ENCODE measurements around the gene DUSP16.

Gene DUSP16

GRCh38 chr12:12436831-12437345, 125.8 kb downstream of the DUSP16 start:
- Histone ChIP-seq H2BK5ac (ENCODE audit: low read depth, low read length, poor library complexity) (no peak overlapping the region), H3K4ac (ENCODE audit: low read depth, low read length) (no peak overlapping the region), H3K14ac (ENCODE audit: low read length) (no peak overlapping the region), H3K18ac (ENCODE audit: low read length) (no peak overlapping the region), H3K4me2 (ENCODE audit: low read length) (no peak overlapping the region), H4K91ac (ENCODE audit: low read depth, low read length) (no peak overlapping the region), H4K8ac (ENCODE audit: low read depth, low read length) (no peak overlapping the region), H2BK120ac (ENCODE audit: insufficient read depth, low read length, poor library complexity) (no peak overlapping the region), H2BK12ac (ENCODE audit: low read length) (no peak overlapping the region), H3K9ac (ENCODE audit: low read length) (no peak overlapping the region), H3K9me3 (ENCODE audit: insufficient read depth, low read depth, low read length) (no peaks in the 10 kb centered on the region), H3K79me2 (ENCODE audit: control insufficient read depth, insufficient read depth, low read length, poor library complexity) (no peaks in the 10 kb centered on the region), H3K27ac (ENCODE audit: low read depth, low read length) (no peak overlapping the region), H3K23ac (ENCODE audit: low read length) (no peak overlapping the region), H2AFZ (ENCODE audit: insufficient read depth, low read length, poor library complexity) (no peak overlapping the region), H2AK5ac (ENCODE audit: low read length) (no peak overlapping the region), H3K79me1 (ENCODE audit: low read length) (no peaks in the 10 kb centered on the region), H3K4me3 (ENCODE audit: low read depth, low read length) (no peak overlapping the region), H3K4me1 (ENCODE audit: control insufficient read depth in 1 of 2, insufficient read depth in 2 of 2, low read length in 2 of 2) (no peaks in the 10 kb centered on the region), H3K27me3 (ENCODE audit: insufficient read depth, low read length) (no peaks in the 10 kb centered on the region), H4K12ac (ENCODE audit: low read depth, low read length) (no peak overlapping the region), H3K36me3 (ENCODE audit: control insufficient read depth in 1 of 2, insufficient read depth in 2 of 2, low read length in 2 of 2) (no peaks in the 10 kb centered on the region)
- DNase-seq = no peak
- no CpG with 5 or more reads among the region's 2 CpGs for WGBS (ENCODE audit: extremely low coverage, insufficient coverage, insufficient read length)

- Histone ChIP-seq H2BK12ac (ENCODE audit: low read length) (no peak overlapping the region), H3K27ac (ENCODE audit: low read depth, low read length) (no peak overlapping the region), H3K27me3 (ENCODE audit: insufficient read depth, low read length) (no peaks in the 10 kb centered on the region), H3K23ac (ENCODE audit: low read length) (no peak overlapping the region), H3K36me3 (ENCODE audit: control insufficient read depth in 1 of 2, insufficient read depth in 2 of 2, low read length in 2 of 2) (no peaks in the 10 kb centered on the region), H2AFZ (ENCODE audit: insufficient read depth, low read length, poor library complexity) (no peak overlapping the region), H4K91ac (ENCODE audit: low read depth, low read length) (no peak overlapping the region), H3K79me2 (ENCODE audit: control insufficient read depth, insufficient read depth, low read length, poor library complexity) (no peaks in the 10 kb centered on the region), H3K4me2 (ENCODE audit: low read length) (no peak overlapping the region), H2BK120ac (ENCODE audit: insufficient read depth, low read length, poor library complexity) (peak overlapping the region; percentile 51), H3K9me3 (ENCODE audit: insufficient read depth, low read depth, low read length) (no peaks in the 10 kb centered on the region), H4K12ac (ENCODE audit: low read depth, low read length) (no peak overlapping the region), H3K14ac (ENCODE audit: low read length) (no peak overlapping the region), H3K4me3 (ENCODE audit: low read depth, low read length) (no peak overlapping the region), H3K79me1 (ENCODE audit: low read length) (peaks cover 4% of the 10 kb centered on the region), H3K4me1 (ENCODE audit: control insufficient read depth in 1 of 2, insufficient read depth in 2 of 2, low read length in 2 of 2) (peaks cover 6% of the 10 kb centered on the region in 2 experiments), H3K4ac (ENCODE audit: low read depth, low read length) (no peak overlapping the region), H3K18ac (ENCODE audit: low read length) (no peak overlapping the region), H4K8ac (ENCODE audit: low read depth, low read length) (no peak overlapping the region), H3K9ac (ENCODE audit: low read length) (no peak overlapping the region), H2AK5ac (ENCODE audit: low read length) (no peak overlapping the region), H2BK5ac (ENCODE audit: low read depth, low read length, poor library complexity) (no peak overlapping the region)
- WGBS (ENCODE audit: extremely low coverage, insufficient coverage, insufficient read length) = no CpG with 5 or more reads among the region's 4 CpGs
- DNase-seq = no peak
Measured at GRCh38 chr12:12433203-12433731, 129.4 kb downstream of the DUSP16 start.

- Histone ChIP-seq H3K14ac (ENCODE audit: low read length) (no peak overlapping the region), H3K79me1 (ENCODE audit: low read length) (peaks cover 4% of the 10 kb centered on the region), H3K4ac (ENCODE audit: low read depth, low read length) (no peak overlapping the region), H3K36me3 (ENCODE audit: control insufficient read depth in 1 of 2, insufficient read depth in 2 of 2, low read length in 2 of 2) (no peaks in the 10 kb centered on the region), H4K12ac (ENCODE audit: low read depth, low read length) (no peak overlapping the region), H3K18ac (ENCODE audit: low read length) (no peak overlapping the region), H2AFZ (ENCODE audit: insufficient read depth, low read length, poor library complexity) (no peak overlapping the region), H3K27ac (ENCODE audit: low read depth, low read length) (no peak overlapping the region), H3K4me1 (ENCODE audit: control insufficient read depth in 1 of 2, insufficient read depth in 2 of 2, low read length in 2 of 2) (peaks cover 6% of the 10 kb centered on the region in 2 experiments), H2BK12ac (ENCODE audit: low read length) (no peak overlapping the region), H3K4me3 (ENCODE audit: low read depth, low read length) (no peak overlapping the region), H3K4me2 (ENCODE audit: low read length) (no peak overlapping the region), H3K27me3 (ENCODE audit: insufficient read depth, low read length) (no peaks in the 10 kb centered on the region), H3K23ac (ENCODE audit: low read length) (no peak overlapping the region), H2BK5ac (ENCODE audit: low read depth, low read length, poor library complexity) (no peak overlapping the region), H4K8ac (ENCODE audit: low read depth, low read length) (no peak overlapping the region), H2BK120ac (ENCODE audit: insufficient read depth, low read length, poor library complexity) (no peak overlapping the region), H3K9me3 (ENCODE audit: insufficient read depth, low read depth, low read length) (no peaks in the 10 kb centered on the region), H4K91ac (ENCODE audit: low read depth, low read length) (no peak overlapping the region), H3K79me2 (ENCODE audit: control insufficient read depth, insufficient read depth, low read length, poor library complexity) (peaks cover 1% of the 10 kb centered on the region), H3K9ac (ENCODE audit: low read length) (no peak overlapping the region), H2AK5ac (ENCODE audit: low read length) (no peak overlapping the region)
- no peak for DNase-seq
Measured at GRCh38 chr12:12432364-12432763, 130.3 kb downstream of the DUSP16 start.

GRCh38 chr12:12428961-12429657, 133.6 kb downstream of the DUSP16 start:
- no peak overlapping the region for H4K91ac ChIP-seq (ENCODE audit: low read depth, low read length)
- peaks cover 6% of the 10 kb centered on the region in 2 experiments for H3K4me1 ChIP-seq (ENCODE audit: control insufficient read depth in 1 of 2, insufficient read depth in 2 of 2, low read length in 2 of 2)
- H3K4ac ChIP-seq (ENCODE audit: low read depth, low read length) = no peak overlapping the region
- no peak overlapping the region for H3K9ac ChIP-seq (ENCODE audit: low read length)
- no peak overlapping the region for H2BK120ac ChIP-seq (ENCODE audit: insufficient read depth, low read length, poor library complexity)
- H3K27ac ChIP-seq (ENCODE audit: low read depth, low read length) = peak overlapping the region; percentile 70
- peaks cover 1% of the 10 kb centered on the region for H3K9me3 ChIP-seq (ENCODE audit: insufficient read depth, low read depth, low read length)
- H3K79me2 ChIP-seq (ENCODE audit: control insufficient read depth, insufficient read depth, low read length, poor library complexity) = peaks cover 1% of the 10 kb centered on the region
- no peak overlapping the region for H2BK12ac ChIP-seq (ENCODE audit: low read length)
- H3K23ac ChIP-seq (ENCODE audit: low read length) = no peak overlapping the region
- H3K36me3 ChIP-seq (ENCODE audit: control insufficient read depth in 1 of 2, insufficient read depth in 2 of 2, low read length in 2 of 2) = no peaks in the 10 kb centered on the region
- peak; percentile 83 to 85 for DNase-seq
- no peak overlapping the region for H2AFZ ChIP-seq (ENCODE audit: insufficient read depth, low read length, poor library complexity)
- no peak overlapping the region for H4K12ac ChIP-seq (ENCODE audit: low read depth, low read length)
- H2AK5ac ChIP-seq (ENCODE audit: low read length) = no peak overlapping the region
- peak overlapping the region; percentile 35 for H3K4me2 ChIP-seq (ENCODE audit: low read length)
- no peak overlapping the region for H3K14ac ChIP-seq (ENCODE audit: low read length)
- H2BK5ac ChIP-seq (ENCODE audit: low read depth, low read length, poor library complexity) = no peak overlapping the region
- H3K18ac ChIP-seq (ENCODE audit: low read length) = no peak overlapping the region
- no peak overlapping the region for H3K4me3 ChIP-seq (ENCODE audit: low read depth, low read length)
- no peaks in the 10 kb centered on the region for H3K27me3 ChIP-seq (ENCODE audit: insufficient read depth, low read length)
- H3K79me1 ChIP-seq (ENCODE audit: low read length) = peaks cover 4% of the 10 kb centered on the region
- no CpG with 5 or more reads among the region's 7 CpGs for WGBS (ENCODE audit: extremely low coverage, insufficient coverage, insufficient read length)
- H4K8ac ChIP-seq (ENCODE audit: low read depth, low read length) = no peak overlapping the region
